ENCODE measurements around the gene TOLLIP.

DNA sequence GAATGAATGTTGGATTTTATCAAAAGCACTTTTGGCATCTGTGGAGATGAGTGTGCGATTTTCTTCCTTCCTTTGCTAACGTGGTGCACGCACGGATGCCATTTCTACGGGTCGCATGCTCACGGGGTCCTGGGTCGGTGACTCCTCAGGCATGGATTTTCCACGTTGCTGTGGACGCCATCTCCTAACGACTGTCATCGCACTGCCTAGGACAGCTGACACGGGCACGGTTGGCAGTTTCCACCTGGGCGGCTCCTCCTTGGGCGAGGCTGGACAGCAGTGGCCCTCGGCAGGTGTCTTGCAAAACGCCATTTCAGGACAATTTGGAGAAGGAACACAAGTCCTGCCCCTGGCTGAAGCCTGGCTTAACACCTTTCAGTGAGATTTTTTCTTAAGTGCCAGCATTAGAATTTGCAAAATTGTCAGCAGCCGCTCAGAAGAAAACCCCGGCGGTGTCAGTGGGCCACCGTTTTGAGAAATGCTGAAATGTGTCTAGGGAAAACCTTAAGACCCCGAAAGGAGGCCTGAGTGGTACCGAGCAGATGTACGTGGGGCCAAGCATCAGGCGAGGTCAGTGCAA lies 34.7 kb upstream of the TOLLIP start:
- TF ChIP-seq CTCF (IDR thresholded peaks at IDR 0.05; ENCODE audit: low read length) (no peak), EZH2 (IDR thresholded peaks at IDR 0.05; ENCODE audit: borderline replicate concordance, low read length) (no peak)

Data from OCI-LY1 (cell line).